Ovary (tissue), 9 donors: ENCODE results near the gene ST6GALNAC6. TPM values are rescaled to one million over a fixed set of nuclear protein-coding genes. Genes with fewer than 3 reads are reported as not detected.

Experiments
- DNase-seq, 5 donors: peaks; one replicate each; pipeline ENCODE4 v3.0.0-alpha.2; 2019 to 2020
- H3K27ac ChIP-seq, 2 donors: fragments of 200-600 bp; one replicate each; pipeline versions ENCODE4 v1.5.1 to v1.8.0; 2019 to 2022
- H3K27me3 ChIP-seq: fragments of 200-600 bp; one replicate; pipeline ENCODE4 v1.8.0; 2022
- H3K36me3 ChIP-seq: fragments of 200-600 bp; sonication (generic); one replicate; pipeline ENCODE4 v1.5.1; 2019
- H3K4me1 ChIP-seq: one replicate; pipeline ENCODE4 v1.8.1; 2013; ENCODE audit warnings: mild to moderate bottlenecking, moderate library complexity; ENCODE audit not compliant: insufficient read depth
- H3K4me3 ChIP-seq: fragments of 200-600 bp; sonication (generic); one replicate; pipeline ENCODE4 v1.5.1; 2017
- H3K9me3 ChIP-seq, 2 donors: fragments of 200-600 bp in 1 of 2; sonication (generic) in 1 of 2; one replicate each; pipeline versions ENCODE4 v1.5.1 to v1.8.1; 2013 to 2019; ENCODE audit warnings: mild to moderate bottlenecking in 1 of 2, moderate library complexity in 1 of 2
- EP300 ChIP-seq: sonication (generic); formaldehyde crosslinking; IDR thresholded peaks from one replicate; pipeline ENCODE4 v1.6.1; 2017; ENCODE audit warnings: antibody characterized with exemption
- POLR2A ChIP-seq: fragments of 450-650 bp; IDR thresholded peaks from one replicate; pipeline ENCODE4 v1.6.1; 2017; ENCODE audit warnings: antibody characterized with exemption, mild to moderate bottlenecking, moderate library complexity
- WGBS, 3 donors: extraction: QIAGEN DNeasy Blood & Tissue Kit in 1 of 3; methylation state at CpG; one replicate each; pipeline versions ENCODE4 v1.1.5 to v1.1.7; 2013 to 2017; 5-methylcytosine and 5-hydroxymethylcytosine counted together
- intact Hi-C, 4 donors: fragments of 100-400 bp; cut with DNase I; formaldehyde crosslinking; loops; one replicate each; pipeline versions ENCODE4 v1.11.0 to v1.15.1; 2022 to 2023
- microRNA-seq, 3 donors: library from miRNA; unstranded; fragments of <30 nt; microRNA quantifications; one replicate each; pipeline versions ENCODE4 to v1.2.0, GENCODE V29; 2019 to 2020
- polyA plus RNA-seq, 2 donors: library from polyadenylated mRNA; stranded (reverse); fragments of 200-250 nt in 1 of 2; fragments of 350-450 nt in 1 of 2; fragmentation: Illumina TruSeq in 1 of 2; extraction: RNeasy Lipid Tissue Mini Kit (QIAGEN cat#74804) in 1 of 2; gene quantifications; one replicate each; pipeline ENCODE4 v1.2.3, GENCODE V29; 2013 to 2014
- small RNA-seq: library from RNA; depleted of rRNA; stranded (forward); fragments of <200 nt; gene quantifications from one replicate; pipeline ENCODE3, GENCODE V24; 2016
- total RNA-seq, 7 donors: library from RNA; depleted of rRNA in 2 of 7; stranded (reverse); fragments of >200 nt in 2 of 7; fragmentation: NEBNext Ultra II Directional in 3 of 7; extraction: Animal tissue kit (Norgen Biotek cat#: 25700) in 3 of 7; gene quantifications; one replicate each; pipeline versions ENCODE4 v1.1.0 to v1.2.4, GENCODE V29; 2016 to 2023
- donor health status: DM: no; HTN: no; CAD: no; lungs with moderate emphysema.
- donor health status: DM: no; HTN: no; CAD: no.
- donor health status: Bipolar disorder and iron deficiency.
- donor health status: DM: yes; HTN: yes; CAD: no.
- donor health status: DM: no; HTN: no; CAD: no.
- donor health status: DM: yes; HTN: yes; CAD: no.

The ST6GALNAC6 gene
- total and polyA plus RNA-seq, 9 donors = 52.5 to 145 (median 111) TPM

GRCh38 chr9:127835991-127836516 lies 63.3 kb downstream of the ST6GALNAC6 start:
- TF ChIP-seq POLR2A = peak; percentile 7
- TF ChIP-seq EP300 = no peak
- intact Hi-C loops = no loop called here
- Histone ChIP-seq H3K4me3 (no peak overlapping the region), H3K4me1 (peaks cover 72% of the 10 kb centered on the region), H3K9me3 (no peaks in the 10 kb centered on the region), H3K27ac (peak overlapping the region; percentile 88 to 96), H3K27me3 (no peaks in the 10 kb centered on the region), H3K36me3 (no peaks in the 10 kb centered on the region)
- 14 to 41% (median 16%) methylated on average over 17 of the region's 17 CpGs for WGBS, 3 donors
- DNase-seq = peak; percentile 70 to 81 (median 72)

Small RNA genes within 50 kb of the gene (microRNA-seq; reads per million reads assigned to microRNA genes)
- 0 to 0.75 (median 0.32) reads per million in 3 donors for gene MIR4672

Small RNA genes within 50 kb of the gene (small RNA-seq; reads per million reads assigned to genes)
- gene MIR4672 (not detected), gene RNA5SP296 (not detected)

Other genes with a start within 250 kb of the ST6GALNAC6 start
- gene CFAP157, start 192.6 kb downstream of the ST6GALNAC6 start, total RNA-seq = 10 to 100 TPM in 1 of 7 donors, 1 to 10 TPM in 4, under 1 TPM in 2; 0.63 to 99.0 (median 4.2) TPM
- gene CFAP157, start 192.6 kb downstream of the ST6GALNAC6 start, polyA plus RNA-seq = under 1 TPM; 0.22 to 0.53 TPM
- 10 to 100 TPM in 5 of 7 donors, 1 to 10 TPM in 2; 5.7 to 27.7 (median 11.1) TPM for gene PTRH1, start 183.9 kb downstream of the ST6GALNAC6 start, total RNA-seq
- gene PTRH1, start 183.9 kb downstream of the ST6GALNAC6 start, polyA plus RNA-seq = 10 to 100 TPM in 1 of 2 donors, 1 to 10 TPM in 1; 1.0 to 12.9 TPM
- 1 to 10 TPM in 1 of 7 donors, under 1 TPM in 3, not detected in 3; under 0.01 to 5.9 (median 0.34) TPM for gene TTC16, start 183.5 kb downstream of the ST6GALNAC6 start, total RNA-seq
- under 1 TPM; 0.06 to 0.08 TPM for gene TTC16, start 183.5 kb downstream of the ST6GALNAC6 start, polyA plus RNA-seq
- gene TOR2A, start 164.3 kb downstream of the ST6GALNAC6 start, total RNA-seq = 10 to 100 TPM in 3 of 7 donors, 1 to 10 TPM in 4; 8.8 to 12.2 (median 9.9) TPM
- gene TOR2A, start 164.3 kb downstream of the ST6GALNAC6 start, polyA plus RNA-seq = 10 to 100 TPM in 1 of 2 donors, 1 to 10 TPM in 1; 2.8 to 12.6 TPM
- gene SH2D3C, start 120.9 kb downstream of the ST6GALNAC6 start, total RNA-seq = 10 to 100 TPM in 2 of 7 donors, 1 to 10 TPM in 5; 2.8 to 17.0 (median 4.6) TPM
- gene SH2D3C, start 120.9 kb downstream of the ST6GALNAC6 start, polyA plus RNA-seq = 1 to 10 TPM; 1.9 to 9.2 TPM
- 100 to 1,000 TPM in 6 of 7 donors, 10 to 100 TPM in 1; 88.7 to 209 (median 130) TPM for gene CDK9, start 113.6 kb downstream of the ST6GALNAC6 start, total RNA-seq
- 10 to 100 TPM; 71.7 to 98.9 TPM for gene CDK9, start 113.6 kb downstream of the ST6GALNAC6 start, polyA plus RNA-seq
- gene FPGS, start 96.7 kb downstream of the ST6GALNAC6 start, total RNA-seq = 100 to 1,000 TPM; 111 to 209 (median 158) TPM
- 100 to 1,000 TPM in 1 of 2 donors, 10 to 100 TPM in 1; 18.9 to 108 TPM for gene FPGS, start 96.7 kb downstream of the ST6GALNAC6 start, polyA plus RNA-seq
- 100 to 1,000 TPM in 5 of 7 donors, 10 to 100 TPM in 2; 59.7 to 298 (median 217) TPM for gene ENG, start 44.9 kb downstream of the ST6GALNAC6 start, total RNA-seq
- 100 to 1,000 TPM in 1 of 2 donors, 10 to 100 TPM in 1; 54.7 to 191 TPM for gene ENG, start 44.9 kb downstream of the ST6GALNAC6 start, polyA plus RNA-seq
- 100 to 1,000 TPM in 6 of 7 donors, 10 to 100 TPM in 1; 30.9 to 174 (median 151) TPM for gene AK1, start 21.9 kb downstream of the ST6GALNAC6 start, total RNA-seq
- gene AK1, start 21.9 kb downstream of the ST6GALNAC6 start, polyA plus RNA-seq = 10 to 100 TPM; 37.7 to 87.4 TPM
- gene ST6GALNAC4, start 17.4 kb upstream of the ST6GALNAC6 start, total RNA-seq = 10 to 100 TPM; 29.5 to 58.4 (median 46.4) TPM
- gene ST6GALNAC4, start 17.4 kb upstream of the ST6GALNAC6 start, polyA plus RNA-seq = 10 to 100 TPM in 1 of 2 donors, 1 to 10 TPM in 1; 2.2 to 34.0 TPM
- 1 to 10 TPM in 6 of 7 donors, under 1 TPM in 1; 0.48 to 4.0 (median 2.0) TPM for gene PIP5KL1, start 31.2 kb upstream of the ST6GALNAC6 start, total RNA-seq
- gene PIP5KL1, start 31.2 kb upstream of the ST6GALNAC6 start, polyA plus RNA-seq = under 1 TPM; 0.10 to 0.35 TPM
- gene DPM2, start 38.3 kb upstream of the ST6GALNAC6 start, total RNA-seq = 10 to 100 TPM; 10.6 to 37.1 (median 27.8) TPM
- gene DPM2, start 38.3 kb upstream of the ST6GALNAC6 start, polyA plus RNA-seq = 10 to 100 TPM; 22.7 to 27.2 TPM
- gene EEIG1, start 81.4 kb upstream of the ST6GALNAC6 start, total RNA-seq = 100 to 1,000 TPM in 2 of 7 donors, 10 to 100 TPM in 4, 1 to 10 TPM in 1; 8.6 to 104 (median 76.0) TPM
- 10 to 100 TPM; 17.9 to 20.8 TPM for gene EEIG1, start 81.4 kb upstream of the ST6GALNAC6 start, polyA plus RNA-seq
- gene NAIF1, start 167.7 kb upstream of the ST6GALNAC6 start, total RNA-seq = 10 to 100 TPM in 1 of 7 donors, 1 to 10 TPM in 6; 4.1 to 10.9 (median 5.9) TPM
- gene NAIF1, start 167.7 kb upstream of the ST6GALNAC6 start, polyA plus RNA-seq = 1 to 10 TPM; 6.6 to 9.0 TPM
- 10 to 100 TPM; 24.1 to 90.1 (median 40.0) TPM for gene SLC25A25, start 168.6 kb upstream of the ST6GALNAC6 start, total RNA-seq
- 10 to 100 TPM; 23.4 to 28.6 TPM for gene SLC25A25, start 168.6 kb upstream of the ST6GALNAC6 start, polyA plus RNA-seq
- 10 to 100 TPM; 33.7 to 69.5 (median 61.3) TPM for gene PTGES2, start 228.1 kb upstream of the ST6GALNAC6 start, total RNA-seq
- gene PTGES2, start 228.1 kb upstream of the ST6GALNAC6 start, polyA plus RNA-seq = 10 to 100 TPM; 19.6 to 33.8 TPM
- gene LCN2, start 249.8 kb upstream of the ST6GALNAC6 start, total RNA-seq = 10 to 100 TPM in 2 of 7 donors, 1 to 10 TPM in 3, under 1 TPM in 1, not detected in 1; 0.33 to 19.5 (median 4.3) TPM
- gene LCN2, start 249.8 kb upstream of the ST6GALNAC6 start, polyA plus RNA-seq = under 1 TPM in 1 of 2 donors, not detected in 1; 0.46 TPM